ENCODE measurements around the gene DEPP1. TPM values are rescaled to one million over a fixed set of nuclear protein-coding genes. Genes with fewer than 3 reads are reported as not detected.

DEPP1 gene
- total RNA-seq, 1 donor from 2014 or later: 21.9 TPM

DNA sequence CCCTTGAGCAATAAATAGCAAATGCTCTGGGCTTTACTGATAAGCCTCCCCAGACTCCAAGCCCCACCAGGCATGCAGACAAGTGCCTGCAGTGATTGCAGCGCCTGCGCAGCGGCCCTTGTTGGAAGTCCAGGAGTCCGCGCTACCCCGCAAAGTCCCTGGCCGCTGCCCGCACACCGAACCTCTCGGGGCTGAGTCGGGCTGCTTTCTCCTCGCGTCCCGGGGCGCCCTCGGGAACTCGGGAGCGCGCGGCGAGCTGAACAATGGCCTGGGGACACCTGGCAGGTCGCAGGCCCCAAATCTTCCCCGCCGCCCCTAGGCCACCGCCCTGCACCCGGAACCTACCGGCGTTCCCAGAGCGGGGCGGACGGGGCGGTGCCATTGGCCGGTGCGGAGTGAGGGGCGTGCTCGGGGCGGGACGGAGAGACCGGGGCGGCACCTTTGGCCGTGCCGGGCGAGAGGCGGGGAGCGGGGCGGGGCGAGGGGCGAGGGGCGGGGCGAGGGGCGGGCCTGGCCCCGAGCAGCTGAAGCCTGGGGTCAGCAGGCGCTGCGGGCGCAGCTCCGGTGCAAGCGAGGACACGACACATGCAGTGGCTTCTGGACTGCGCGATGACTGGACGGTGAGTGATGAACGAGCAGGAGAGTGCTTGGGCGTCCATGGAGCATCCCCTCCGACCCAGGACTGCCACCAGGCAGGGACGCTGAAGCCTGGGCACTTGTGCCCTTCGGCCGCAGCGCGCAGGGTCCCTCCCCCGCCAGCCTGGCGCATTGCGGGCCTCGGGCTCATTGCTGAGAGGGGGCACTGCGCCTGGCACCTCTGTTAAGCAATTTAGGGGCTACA, 19.1 kb downstream of the DEPP1 start, which contains the start of gene RASSF4:
Gene RASSF4, plus strand, starts transcription at position 556 of the 841 bp plus-strand sequence. CDS start 10,401 bp downstream, outside the sequence.
- H3K27me3 ChIP-seq (ENCODE audit: control insufficient read depth, insufficient read depth, low read length): no peaks in the 10 kb centered on the region
- H3K36me3 ChIP-seq (ENCODE audit: control insufficient read depth, insufficient read depth, low read length): no peaks in the 10 kb centered on the region
- TF ChIP-seq, protein P1, sequence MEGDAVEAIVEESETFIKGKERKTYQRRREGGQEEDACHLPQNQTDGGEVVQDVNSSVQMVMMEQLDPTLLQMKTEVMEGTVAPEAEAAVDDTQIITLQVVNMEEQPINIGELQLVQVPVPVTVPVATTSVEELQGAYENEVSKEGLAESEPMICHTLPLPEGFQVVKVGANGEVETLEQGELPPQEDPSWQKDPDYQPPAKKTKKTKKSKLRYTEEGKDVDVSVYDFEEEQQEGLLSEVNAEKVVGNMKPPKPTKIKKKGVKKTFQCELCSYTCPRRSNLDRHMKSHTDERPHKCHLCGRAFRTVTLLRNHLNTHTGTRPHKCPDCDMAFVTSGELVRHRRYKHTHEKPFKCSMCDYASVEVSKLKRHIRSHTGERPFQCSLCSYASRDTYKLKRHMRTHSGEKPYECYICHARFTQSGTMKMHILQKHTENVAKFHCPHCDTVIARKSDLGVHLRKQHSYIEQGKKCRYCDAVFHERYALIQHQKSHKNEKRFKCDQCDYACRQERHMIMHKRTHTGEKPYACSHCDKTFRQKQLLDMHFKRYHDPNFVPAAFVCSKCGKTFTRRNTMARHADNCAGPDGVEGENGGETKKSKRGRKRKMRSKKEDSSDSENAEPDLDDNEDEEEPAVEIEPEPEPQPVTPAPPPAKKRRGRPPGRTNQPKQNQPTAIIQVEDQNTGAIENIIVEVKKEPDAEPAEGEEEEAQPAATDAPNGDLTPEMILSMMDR (IDR thresholded peaks at IDR 0.05; ENCODE audit: insufficient read depth, low read length, poor library complexity, severe bottlenecking): no peak
- DNase-seq (ENCODE audit: low read depth): no peak
- peak within 1 kb of the TSS; percentile 66 for H3K4me3 ChIP-seq (ENCODE audit: low read depth, low read length)

DNA sequence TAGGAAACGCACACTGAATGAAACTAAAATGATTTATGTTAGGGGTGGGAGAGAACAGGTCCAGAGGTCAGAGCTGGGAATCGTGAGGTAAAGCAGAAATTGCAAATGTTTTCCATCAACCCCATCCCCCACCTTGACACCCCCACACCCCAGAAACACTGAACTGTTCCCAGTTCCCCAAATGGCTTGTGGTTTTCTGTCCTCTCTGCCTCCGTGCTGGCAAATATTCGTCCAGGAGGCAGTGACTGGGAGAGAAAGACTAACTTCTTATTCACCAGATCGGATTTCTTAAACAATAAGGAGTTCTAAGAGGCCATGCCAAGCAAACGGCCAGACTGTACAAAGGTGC, 19.7 kb downstream of the DEPP1 start:
- H3K4me3 ChIP-seq (ENCODE audit: low read depth, low read length): peak overlapping the region; percentile 66
- no peaks in the 10 kb centered on the region for H3K27me3 ChIP-seq (ENCODE audit: control insufficient read depth, insufficient read depth, low read length)
- DNase-seq (ENCODE audit: low read depth): no peak
- TF ChIP-seq, protein P1 (IDR thresholded peaks at IDR 0.05; ENCODE audit: insufficient read depth, low read length, poor library complexity, severe bottlenecking): no peak
- no peaks in the 10 kb centered on the region for H3K36me3 ChIP-seq (ENCODE audit: control insufficient read depth, insufficient read depth, low read length)

DNA sequence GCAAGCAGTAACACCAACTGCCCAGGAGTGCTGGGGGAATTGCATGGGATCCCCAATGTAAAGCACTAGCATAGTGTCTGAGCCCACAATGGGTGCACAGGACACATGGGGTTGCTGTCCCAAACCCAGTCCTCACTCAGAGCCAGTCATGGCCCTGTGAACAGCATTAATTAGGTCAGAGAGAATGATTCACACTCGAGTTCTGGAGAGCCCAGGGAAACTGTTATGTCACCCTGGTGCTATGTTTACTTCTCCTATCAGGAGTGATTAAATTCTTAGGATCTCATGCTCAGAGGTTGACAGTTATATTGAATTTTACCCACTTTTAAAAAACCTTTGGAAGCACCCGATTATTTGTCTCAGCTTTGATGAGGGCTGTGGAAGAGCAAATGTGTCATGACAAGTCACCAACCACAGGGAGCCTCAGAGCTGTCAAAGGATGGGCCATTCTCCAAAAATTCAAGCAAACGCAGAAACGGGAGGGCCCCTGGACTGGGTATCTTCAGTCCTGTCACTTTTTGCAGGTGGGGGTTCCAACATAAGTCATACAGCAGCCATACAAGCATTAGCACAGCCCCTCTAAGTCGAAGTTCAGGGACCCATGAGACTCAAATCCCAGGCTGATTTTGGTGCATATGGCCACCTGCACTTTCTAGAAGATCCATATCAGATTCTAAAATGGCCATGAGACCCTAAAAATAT, 20.3 kb downstream of the DEPP1 start:
- DNase-seq (ENCODE audit: low read depth): no peak
- no peaks in the 10 kb centered on the region for H3K36me3 ChIP-seq (ENCODE audit: control insufficient read depth, insufficient read depth, low read length)
- H3K27me3 ChIP-seq (ENCODE audit: control insufficient read depth, insufficient read depth, low read length): no peaks in the 10 kb centered on the region
- H3K4me3 ChIP-seq (ENCODE audit: low read depth, low read length): peak overlapping the region; percentile 66
- TF ChIP-seq, protein P1 (IDR thresholded peaks at IDR 0.05; ENCODE audit: insufficient read depth, low read length, poor library complexity, severe bottlenecking): no peak

DNA sequence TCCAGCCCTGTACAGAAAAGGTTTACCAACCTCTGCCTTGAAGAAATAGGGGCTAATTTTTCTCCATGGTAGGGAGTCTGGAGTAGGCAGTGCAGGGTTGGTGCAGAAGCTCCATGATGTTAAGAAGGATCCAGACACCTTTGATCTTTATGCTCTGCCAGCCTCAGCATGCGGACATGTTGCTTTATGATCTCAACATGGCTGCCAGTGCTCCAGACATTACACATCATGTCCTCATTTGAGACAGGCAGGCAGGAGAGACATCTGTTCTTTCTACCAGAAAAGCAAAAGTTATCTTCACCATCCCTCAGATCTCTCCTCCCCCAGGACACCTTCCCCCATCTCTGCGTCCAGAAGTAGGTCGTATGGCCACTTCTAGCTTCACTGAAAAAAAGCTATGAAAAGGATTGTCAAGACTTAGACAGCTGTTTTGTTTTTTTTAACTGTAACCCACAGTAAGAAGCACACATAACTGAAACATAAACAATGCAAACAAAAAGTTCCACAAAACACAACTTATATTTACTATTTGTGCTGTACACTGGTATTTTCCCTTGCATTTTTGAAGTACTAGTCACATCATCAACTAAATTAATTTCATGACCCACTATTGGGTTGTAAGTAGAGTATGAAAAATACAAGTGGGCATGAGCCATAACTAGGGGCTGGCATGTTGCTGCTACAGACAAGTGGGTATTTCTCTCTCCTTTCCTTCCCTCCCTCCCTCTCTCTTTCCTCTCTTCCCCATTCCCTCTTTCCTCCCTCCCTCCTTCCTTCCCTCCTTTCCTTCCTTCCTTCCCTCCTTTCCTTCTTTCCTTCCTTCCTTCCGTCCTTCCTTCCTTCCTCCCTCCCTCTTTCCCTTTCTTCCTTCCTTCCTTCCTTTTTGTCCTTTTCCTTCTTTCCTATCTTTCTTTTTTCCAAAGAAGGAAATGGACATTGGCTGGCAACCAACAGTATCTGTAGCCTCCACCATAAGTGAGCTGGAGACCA, 21.6 kb downstream of the DEPP1 start:
- Histone ChIP-seq H3K4me3 (ENCODE audit: low read depth, low read length) (no peak overlapping the region), H3K27me3 (ENCODE audit: control insufficient read depth, insufficient read depth, low read length) (no peaks in the 10 kb centered on the region), H3K36me3 (ENCODE audit: control insufficient read depth, insufficient read depth, low read length) (no peaks in the 10 kb centered on the region)
- TF ChIP-seq, protein P1 (IDR thresholded peaks at IDR 0.05; ENCODE audit: insufficient read depth, low read length, poor library complexity, severe bottlenecking): no peak
- no peak for DNase-seq (ENCODE audit: low read depth)

DNA sequence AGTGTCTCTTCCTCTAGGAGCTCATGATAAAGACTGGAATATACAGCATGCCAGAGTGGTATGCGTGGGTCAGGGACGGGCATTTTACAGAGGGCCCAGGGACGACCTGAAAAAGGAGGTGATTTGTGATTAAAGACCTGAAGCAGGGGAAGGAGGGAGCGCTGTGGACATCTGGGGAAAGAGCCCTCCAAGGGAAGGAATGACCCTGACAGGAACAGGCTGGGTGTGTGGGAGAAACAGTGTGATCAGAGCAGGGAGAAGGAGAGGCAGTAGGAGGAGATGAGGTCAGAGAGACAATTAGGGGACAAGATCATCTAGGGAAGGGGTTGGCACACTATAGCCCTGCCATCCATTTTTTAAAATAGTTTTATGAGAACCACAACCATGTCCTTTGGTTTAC, 22.4 kb downstream of the DEPP1 start:
- no peak for DNase-seq (ENCODE audit: low read depth)
- TF ChIP-seq, protein P1 (IDR thresholded peaks at IDR 0.05; ENCODE audit: insufficient read depth, low read length, poor library complexity, severe bottlenecking): no peak
- Histone ChIP-seq H3K27me3 (ENCODE audit: control insufficient read depth, insufficient read depth, low read length) (no peaks in the 10 kb centered on the region), H3K4me3 (ENCODE audit: low read depth, low read length) (no peak overlapping the region), H3K36me3 (ENCODE audit: control insufficient read depth, insufficient read depth, low read length) (no peaks in the 10 kb centered on the region)
